Islet precursor cell (in vitro differentiated cells): ENCODE measurements around the gene NEK8.
A peak's percentile ranks its signal among the peaks of the same experiment; 100 is the strongest.

Source experiments
- DNase-seq: peaks from one replicate; pipeline ENCODE4 v3.0.0-alpha.2; 2018

NEK8 gene

DNA sequence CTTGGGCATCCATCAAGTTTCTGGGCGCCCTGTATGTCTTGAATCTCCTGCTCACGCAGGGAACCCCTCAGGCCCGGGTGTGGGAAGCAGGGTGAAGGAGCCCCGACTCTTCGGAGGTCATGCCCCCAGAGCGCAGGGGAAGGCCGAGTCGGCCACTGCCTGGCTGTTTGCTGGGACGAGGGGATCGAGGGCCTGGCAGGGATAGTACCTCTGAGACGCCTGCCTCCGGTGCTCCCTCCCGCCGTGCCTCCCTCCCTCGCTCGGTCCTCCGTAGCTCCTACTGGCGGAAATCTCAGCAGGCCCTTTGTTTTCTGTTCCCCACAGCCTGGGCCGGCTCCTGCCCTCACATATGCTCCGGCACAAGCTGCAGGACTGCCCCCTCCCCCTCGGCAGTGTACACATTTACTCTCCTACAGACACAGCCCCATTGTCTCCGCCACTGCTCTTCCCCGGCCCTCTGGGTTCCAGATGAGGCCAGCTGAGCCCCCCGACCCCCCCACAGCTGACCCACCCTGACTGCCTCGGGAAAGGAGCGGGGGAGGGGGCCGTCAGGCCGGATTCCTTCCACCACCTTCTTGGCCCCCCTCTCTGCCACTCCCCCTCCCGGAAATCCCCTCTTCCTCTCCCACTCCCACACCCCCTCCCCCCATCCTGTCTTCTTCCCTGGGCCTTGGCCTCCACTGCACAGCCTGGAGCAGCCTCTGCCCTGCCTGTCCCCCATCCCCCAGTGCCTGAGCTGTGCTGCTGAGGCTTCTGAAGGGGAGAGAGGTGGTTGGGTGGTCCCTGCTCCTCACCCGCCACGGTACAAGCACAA lies 16.6 kb downstream of the NEK8 start:
- DNase-seq: peak; percentile 93

- peak; percentile 92 for DNase-seq
Observed at GRCh38 chr17:28745786-28746411, 17.3 kb downstream of the NEK8 start.

DNA sequence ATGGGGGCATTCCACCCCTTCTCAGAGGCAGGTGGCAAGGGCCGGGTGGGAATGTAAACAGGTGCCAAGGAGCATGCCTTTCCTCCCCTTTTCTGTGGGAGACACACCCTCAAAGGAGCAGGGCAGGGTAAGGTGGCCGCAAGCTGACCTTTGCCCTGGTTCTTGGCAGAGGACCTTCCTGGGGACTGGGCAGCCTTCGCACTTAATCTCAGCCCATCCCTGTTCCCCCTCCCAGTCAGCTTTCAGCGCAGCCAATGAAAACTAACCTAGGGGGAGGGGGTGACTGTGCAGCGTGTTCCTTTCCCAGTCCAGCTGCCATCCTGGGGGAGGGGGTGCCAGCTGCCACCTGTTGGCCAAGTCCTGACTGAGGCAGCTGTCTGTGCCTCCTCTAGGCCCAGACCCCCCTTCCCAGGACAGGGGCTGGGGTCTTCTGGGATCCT lies 18.0 kb downstream of the NEK8 start:
- DNase-seq: peak; percentile 92

GRCh38 chr17:28747051-28747691 lies 18.6 kb downstream of the NEK8 start:
- peak; percentile 66 for DNase-seq

GRCh38 chr17:28747801-28748750 lies 19.5 kb downstream of the NEK8 start:
- DNase-seq: peak; percentile 47

DNA sequence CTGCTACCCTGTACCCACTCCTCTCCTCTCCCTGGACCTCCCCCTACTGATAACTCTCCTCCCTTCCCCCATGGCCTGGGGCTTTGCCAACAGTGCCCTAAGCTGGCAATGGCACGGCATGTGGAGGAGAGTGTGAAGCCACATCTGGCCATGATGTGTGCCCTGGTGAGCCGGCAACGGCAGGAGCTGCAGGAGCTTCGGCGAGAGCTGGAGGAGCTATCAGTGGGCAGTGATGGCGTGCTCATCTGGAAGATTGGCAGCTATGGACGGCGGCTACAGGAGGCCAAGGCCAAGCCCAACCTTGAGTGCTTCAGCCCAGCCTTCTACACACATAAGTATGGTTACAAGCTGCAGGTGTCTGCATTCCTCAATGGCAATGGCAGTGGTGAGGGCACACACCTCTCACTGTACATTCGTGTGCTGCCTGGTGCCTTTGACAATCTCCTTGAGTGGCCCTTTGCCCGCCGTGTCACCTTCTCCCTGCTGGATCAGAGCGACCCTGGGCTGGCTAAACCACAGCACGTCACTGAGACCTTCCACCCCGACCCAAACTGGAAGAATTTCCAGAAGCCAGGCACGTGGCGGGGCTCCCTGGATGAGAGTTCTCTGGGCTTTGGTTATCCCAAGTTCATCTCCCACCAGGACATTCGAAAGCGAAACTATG lies 20.4 kb downstream of the NEK8 start:
- DNase-seq: peak; percentile 66

DNA sequence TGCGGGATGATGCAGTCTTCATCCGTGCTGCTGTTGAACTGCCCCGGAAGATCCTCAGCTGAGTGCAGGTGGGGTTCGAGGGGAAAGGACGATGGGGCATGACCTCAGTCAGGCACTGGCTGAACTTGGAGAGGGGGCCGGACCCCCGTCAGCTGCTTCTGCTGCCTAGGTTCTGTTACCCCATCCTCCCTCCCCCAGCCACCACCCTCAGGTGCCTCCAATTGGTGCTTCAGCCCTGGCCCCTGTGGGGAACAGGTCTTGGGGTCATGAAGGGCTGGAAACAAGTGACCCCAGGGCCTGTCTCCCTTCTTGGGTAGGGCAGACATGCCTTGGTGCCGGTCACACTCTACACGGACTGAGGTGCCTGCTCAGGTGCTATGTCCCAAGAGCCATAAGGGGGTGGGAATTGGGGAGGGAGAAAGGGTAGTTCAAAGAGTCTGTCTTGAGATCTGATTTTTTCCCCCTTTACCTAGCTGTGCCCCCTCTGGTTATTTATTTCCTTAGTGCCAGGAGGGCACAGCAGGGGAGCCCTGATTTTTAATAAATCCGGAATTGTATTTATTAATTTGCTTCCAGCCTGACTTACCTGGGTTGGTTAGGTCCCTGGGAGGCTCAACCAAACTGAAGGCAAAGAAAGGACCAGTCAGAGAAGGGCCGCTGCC lies 21.1 kb downstream of the NEK8 start:
- DNase-seq: peak; percentile 62

- DNase-seq: peak; percentile 98
Observed at GRCh38 chr17:28750178-28751047, 21.8 kb downstream of the NEK8 start.

- no peak for DNase-seq
Observed at GRCh38 chr17:28751600-28752366, 23.2 kb downstream of the NEK8 start.

DNA sequence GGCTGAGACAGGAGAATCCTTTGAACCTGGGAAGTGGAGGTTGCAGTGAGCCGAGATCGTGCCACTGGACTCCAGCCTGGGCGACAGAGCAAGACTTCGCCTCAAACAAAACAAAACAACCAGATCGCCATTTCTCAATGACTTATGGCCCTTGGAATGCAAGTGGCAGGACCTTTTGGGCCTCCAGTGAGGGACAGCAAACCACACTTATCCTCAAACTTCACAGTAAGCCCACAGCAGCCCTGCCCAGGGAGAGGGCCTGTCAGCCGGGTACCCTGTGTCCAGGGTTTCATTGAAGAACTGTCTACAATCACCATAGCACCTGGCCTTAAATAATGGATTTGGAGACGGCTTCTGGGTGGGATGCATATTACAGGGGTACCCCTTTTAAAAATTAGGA lies 26.9 kb downstream of the NEK8 start:
- DNase-seq: peak; percentile 63

GRCh38 chr17:28756049-28756804 lies 27.6 kb downstream of the NEK8 start:
- DNase-seq: peak; percentile 46

DNA sequence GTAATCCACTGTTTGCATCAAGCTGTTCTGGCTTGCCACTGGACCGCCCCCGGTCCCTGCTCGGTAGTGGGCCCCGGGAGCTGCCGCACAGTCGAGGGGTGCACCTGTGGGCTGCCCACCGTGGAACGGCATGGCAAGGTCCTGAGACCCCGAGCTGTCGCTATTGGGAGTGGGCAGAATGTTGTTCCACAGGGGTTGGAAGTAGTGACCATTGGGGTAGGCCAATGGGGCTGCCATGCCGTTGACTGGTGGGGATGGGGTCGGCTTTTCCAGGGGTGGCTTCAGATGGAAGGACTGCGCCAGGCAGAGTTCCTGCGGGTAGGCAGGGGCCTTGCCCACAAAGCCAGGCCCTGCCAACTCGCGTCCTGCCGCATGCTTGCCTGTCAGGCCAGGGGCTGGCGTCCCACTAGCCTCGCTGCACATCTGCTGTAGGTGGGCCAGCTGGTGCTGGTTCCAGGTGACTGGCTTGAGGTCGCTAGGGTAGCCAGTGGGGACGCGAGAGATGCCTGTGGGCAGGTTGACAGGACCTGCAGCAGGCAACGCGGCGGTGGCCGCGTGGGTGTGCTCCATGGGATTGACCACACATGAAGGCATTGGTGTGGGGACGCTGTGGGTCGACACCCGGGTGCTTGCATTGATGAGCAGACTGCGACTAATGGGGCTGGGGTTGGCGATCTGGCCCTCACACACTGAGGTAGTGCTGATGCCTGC lies 30.0 kb downstream of the NEK8 start:
- DNase-seq: peak; percentile 55

DNA sequence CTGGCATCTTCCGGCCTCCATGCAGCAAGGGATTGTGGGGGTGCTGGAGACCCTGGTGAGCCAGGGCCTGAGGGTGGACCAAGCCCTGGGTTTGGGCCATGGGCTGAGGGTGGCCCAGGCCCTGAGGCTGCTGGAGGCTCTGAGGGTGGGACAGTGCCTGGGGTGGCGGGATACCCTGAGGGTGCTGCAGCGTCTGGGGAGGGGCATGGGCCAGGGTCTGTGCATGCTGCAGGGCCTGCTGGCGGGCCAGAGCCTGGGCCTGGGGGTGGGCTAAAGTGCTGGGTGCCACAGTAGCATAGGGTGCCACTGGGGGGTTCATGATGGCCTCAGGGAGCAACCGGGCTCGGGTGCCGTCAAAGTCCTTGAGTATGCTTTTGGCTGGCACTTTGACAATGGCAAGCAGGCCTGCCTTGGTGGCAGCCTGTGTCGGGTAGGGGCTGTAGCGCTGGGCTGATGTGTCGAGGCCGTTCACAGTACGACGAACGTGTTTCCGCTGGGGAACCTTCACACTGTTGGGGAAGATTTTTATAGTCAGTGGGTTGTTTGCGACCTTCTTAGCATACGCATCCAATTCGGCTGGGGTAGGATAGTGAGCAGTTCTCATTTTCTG lies 30.8 kb downstream of the NEK8 start:
- no peak for DNase-seq

DNA sequence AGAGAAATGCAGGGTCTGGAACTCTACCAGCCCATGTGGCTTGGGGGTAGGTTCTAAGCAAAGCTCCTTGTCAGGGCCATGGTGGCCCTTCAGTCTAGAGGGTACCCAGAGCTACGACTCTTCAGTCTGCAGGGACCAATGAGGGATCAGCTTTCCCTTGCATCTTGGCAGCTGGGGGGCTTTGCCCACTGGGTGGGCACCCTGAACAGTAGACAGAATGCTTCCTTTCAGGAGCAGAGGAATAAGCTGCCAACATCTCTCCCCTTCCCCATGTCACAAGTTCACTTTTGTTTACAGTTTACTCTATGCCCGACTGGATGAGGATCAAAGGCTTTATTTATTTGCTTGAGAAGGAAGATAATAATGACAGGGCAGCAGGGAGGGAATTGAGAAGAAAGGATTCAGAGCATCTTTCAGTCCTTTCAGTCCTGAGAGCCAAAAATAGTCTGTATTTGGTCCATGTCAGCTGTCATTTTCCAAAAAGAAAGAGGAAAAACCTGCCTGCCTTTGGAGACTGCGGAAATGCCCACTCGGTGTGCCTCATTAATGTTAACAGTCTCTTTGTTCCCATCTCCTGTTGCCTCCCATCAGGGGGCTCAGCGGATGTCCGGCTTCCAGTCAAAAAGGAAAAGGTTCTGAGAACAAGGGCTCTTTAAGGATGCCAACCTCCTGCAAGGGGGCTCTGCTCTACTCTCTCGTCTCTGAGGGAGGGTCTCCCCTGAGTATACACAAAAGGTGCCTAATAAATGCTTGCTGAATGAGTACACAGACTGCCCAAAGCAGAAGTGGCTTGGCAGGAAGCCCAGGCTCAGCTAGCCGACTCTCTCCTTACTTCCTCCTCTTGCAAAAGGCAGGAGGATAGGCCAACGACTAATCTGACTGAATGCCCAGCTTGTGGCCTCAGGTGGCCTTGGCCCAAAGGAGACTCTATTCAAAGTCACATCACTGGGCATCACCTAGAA lies 32.3 kb downstream of the NEK8 start:
- DNase-seq: no peak

DNA sequence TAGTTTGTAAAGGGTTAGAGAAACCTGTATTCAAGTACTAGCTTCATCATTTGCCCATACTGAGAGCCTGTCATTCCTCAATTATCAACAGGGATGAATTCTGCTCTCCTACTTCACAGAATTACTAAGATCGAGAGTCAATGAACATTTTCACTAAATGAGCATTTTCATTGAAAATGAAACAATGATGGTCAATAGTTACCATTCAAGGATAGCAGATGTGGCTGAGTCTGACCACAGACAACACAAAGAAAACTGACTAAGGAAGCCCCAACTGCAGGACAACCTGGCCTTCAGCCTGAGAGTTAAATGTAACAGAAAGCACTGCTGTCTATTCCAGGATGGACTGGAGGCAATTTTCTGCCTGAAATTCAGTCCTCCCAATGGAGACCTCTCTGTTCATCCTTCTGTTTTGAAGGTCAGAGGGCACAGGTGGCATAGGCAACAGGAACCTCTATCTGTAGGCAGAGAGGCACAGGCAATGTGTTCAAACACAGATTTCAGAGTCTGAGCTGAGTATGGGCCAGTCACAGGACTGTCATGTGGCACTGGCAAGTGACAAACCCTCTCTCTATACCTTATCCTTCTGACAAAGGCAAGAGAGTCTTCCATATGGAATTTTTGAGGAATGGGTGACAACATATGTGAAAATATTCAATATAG lies 34.7 kb downstream of the NEK8 start:
- no peak for DNase-seq

GRCh38 chr17:28763804-28764266 lies 35.2 kb downstream of the NEK8 start:
- DNase-seq: peak; percentile 77
